NCI-H526 (cell line): ENCODE data around the gene FIP1L1.
"Not testable (repeated sequence)": the region's sequence is repeated elsewhere in the genome, so short reads cannot be mapped to it uniquely, and the experiment has no call there.

Experiments
- DNase-seq, 2 experiments: peaks; one replicate each; lab custom pipeline; 2025; lab: John Stamatoyannopoulos, UW

FIP1L1 gene

DNA sequence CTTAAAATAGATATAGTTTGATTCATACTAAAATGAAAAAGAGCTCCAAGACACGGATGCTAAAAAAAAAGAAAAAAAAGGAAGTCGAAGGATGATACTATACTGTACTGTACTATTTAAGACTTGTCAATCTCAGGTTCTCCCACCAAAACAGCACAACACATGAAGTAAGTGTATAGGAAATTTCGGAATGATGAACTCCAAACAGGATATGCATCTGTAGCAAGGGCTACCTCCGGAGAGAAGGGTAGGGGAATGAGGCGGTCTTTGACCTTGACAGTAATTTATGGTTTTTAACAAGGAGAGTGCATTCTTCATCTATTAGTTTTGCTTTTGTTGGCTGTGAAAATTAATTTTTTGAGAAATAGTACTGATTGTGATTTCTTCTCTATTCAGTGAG, 541 bp upstream of the FIP1L1 start:
- no peak for DNase-seq

DNA sequence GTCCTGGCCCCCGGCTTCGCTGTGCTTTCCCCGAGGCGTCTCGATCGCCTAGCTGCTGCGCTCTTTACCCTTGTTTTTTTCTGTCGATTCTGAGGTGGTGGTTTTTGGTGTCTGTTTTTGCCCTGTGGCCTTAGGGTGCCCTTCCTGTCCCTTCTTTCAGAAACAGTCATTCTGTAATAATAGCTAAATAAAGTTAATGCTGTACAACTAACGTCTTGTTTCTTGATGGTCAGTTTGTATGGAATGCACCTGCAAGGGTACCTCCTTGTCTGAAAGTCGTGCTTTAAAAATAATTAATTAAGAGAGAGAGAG, 686 bp downstream of the FIP1L1 start:
- DNase-seq = no peak

DNA sequence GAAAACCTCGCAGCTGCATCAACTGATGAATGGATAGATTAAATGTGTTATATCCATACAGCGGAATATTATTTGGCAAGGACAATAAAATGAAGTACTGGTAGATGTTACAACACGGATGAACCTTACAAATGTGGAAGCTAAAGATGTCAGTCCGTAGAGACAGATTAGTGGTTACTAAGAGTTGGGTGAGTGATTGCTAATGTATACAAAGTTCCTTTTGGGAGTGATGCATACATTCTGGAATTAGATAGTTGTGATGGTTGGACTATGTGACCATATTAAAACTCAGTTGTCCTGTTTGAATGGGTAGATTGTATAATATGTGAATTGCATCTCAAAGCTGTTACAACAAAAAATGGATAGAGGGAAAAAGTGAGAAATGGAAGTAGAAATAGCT, 2.8 kb downstream of the FIP1L1 start:
- DNase-seq = no peak

DNA sequence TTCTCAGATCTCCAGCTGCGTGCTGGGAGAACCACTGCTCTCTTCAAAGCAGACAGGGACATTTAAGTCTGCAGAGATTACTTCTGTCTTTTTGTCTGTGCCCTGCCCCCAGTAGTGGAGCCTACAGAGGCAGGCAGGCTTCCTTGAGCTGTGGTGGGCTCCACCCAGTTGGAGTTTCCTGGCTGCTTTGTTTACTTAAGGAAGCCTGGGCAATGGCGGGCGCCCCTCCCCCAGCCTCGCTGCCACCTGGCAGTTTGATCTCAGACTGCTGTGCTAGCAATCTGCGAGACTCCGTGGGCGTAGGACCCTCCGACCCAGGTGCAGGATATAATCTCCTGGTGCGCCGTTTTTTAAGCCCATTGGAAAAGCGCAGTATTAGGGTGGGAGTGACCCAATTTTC, 32.0 kb downstream of the FIP1L1 start:
- not testable (repeated sequence) for DNase-seq

DNA sequence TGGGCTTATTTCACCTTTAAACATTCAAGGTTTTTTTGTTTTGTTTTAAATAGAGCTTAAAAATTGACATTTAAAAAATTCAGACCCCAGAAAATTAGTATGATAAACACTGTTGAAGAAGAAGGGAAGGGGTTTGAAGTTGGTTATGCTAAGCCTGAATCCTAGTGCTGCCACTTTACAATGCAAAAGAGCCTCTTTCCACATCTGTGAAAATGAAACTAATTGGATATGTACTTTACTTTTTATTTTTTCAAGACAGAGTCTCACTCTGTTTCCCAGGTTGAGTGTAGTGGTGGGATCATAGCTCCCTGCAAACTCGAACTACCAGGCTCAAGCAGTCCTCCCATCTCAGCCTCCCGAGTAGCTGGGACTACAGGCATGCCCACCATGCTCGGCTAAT, 41.8 kb downstream of the FIP1L1 start:
- no peak for DNase-seq

DNA sequence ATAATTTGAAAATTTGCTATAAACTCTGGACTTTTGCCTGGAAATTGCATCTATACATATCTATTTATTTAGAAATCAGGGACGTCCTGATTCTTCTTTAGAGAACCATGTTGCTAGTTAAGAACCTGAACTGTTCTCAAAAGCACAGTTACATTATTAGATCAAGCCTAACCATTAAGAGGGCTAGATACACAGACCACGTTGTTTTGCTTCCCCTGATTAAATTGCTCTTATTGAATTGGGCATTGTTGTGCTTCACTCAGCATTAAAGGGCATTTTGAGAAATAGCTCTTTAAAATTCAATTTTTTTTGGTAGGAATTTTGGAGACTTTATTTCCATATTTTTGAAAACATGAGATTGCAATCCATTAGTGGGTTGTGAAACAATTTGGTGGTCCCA, 44.4 kb downstream of the FIP1L1 start:
- DNase-seq = no peak

DNA sequence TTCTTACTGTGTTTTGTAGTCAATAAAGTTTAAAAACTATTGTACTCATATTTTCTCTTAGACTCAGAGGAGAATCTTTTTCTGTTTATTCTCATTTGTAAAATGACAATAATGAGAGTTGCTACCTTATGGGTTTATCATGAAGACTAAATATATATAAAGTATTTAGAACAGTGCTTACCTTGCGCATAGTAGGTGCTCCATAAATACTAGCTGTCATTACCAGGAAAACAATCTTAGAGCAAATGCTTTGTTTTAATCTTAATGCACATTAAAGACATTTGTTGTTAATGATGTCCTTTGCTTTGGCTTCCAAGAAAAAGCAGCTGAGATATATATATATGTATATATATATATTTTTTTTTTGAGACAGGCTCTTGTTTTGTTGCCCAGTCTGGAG, 44.9 kb downstream of the FIP1L1 start:
- DNase-seq = no peak

DNA sequence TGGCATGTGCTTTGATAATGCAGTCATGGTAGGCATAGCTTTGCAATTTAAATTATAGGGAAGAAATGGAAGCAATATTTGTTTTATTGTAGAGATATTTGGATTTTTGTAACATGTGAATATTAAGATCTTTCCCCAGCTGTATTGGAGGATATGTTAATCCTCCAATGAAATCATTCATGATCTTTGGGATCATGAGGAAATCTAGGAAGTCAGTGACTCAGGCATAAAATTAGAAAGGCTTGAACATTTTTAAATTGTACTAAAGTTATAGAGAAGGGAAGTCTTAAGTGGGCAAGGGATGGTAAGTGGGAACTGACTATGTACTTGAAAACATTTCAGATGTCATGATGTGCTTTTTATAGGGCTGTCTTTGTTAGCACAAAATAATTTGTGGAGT, 46.8 kb downstream of the FIP1L1 start:
- DNase-seq = no peak

DNA sequence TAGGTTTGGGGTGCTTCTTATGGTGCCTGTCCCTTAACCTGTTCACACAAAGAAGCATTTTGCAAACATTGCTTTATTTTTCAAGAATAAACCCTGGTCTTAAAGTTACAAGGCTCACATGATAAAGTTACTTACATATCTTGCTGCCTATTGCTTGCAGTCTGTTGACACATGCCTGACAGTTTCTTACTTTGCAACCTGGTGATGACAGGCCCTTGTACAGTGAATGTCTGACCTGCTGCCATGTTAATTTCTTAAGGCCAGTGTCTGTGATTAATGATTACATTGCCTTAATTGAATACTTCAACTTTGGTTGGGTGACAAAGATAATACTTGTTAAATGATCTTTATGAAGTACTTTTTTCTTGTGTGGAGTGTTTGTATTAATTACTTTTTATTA, 49.9 kb downstream of the FIP1L1 start:
- DNase-seq = no peak

DNA sequence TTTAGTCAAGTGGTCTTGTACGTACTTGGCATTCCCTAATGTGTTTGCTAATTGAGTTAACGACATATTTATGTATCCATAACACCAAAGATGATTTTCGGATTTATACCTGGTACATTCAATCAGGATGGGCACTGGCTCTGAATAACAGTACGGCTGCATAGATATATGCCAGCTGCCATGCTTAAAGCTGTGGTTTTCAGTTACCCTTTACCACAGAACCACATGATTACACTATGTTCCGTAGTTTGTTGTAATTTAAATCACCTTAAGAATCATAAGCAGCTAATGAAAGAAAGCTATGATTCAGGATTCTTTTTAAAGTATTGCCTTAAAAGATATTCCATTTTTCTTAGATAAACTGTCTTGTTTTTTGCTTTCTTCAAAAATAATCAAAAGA, 53.6 kb downstream of the FIP1L1 start:
- no peak for DNase-seq

DNA sequence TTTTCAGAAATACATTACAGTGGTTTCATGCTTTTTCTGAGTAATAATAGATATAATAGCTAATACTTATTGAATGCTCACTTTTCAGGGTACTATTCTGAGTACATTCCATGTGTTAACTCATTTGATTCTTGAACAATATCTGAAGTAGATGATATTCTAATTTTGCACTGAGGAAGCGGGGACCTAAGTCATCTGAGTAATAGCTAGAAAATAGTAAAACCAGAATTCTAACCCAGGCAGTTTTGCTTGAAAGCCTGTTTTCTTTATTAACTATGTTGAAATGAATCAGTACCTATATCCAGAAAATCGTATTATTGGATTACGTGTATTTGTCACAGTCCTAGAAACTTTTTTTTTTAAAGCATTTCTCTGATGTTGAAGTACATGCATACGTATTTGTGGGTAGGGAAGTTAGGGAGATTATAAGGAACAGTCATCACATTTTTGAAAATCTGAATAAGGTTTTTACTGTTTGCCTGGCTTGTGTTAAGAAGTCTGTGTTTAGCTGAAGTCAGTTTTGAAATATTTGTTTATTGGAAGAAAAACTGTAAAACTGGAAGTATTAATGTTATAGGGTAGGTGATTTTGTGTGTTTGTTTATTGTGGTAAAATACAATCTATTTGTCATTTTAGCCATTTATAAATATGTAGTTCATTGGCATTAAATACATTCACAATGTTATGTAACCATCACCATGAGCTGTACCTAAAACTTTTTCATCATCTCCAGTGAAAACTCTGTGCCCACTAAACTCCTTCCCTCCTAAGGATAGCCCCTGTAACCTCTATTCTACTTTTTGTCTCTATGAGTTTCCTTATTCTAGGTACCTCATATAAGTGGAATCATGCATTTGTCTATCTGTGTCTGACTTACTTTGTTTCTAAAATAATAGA, 55.3 kb downstream of the FIP1L1 start:
- DNase-seq = no peak

DNA sequence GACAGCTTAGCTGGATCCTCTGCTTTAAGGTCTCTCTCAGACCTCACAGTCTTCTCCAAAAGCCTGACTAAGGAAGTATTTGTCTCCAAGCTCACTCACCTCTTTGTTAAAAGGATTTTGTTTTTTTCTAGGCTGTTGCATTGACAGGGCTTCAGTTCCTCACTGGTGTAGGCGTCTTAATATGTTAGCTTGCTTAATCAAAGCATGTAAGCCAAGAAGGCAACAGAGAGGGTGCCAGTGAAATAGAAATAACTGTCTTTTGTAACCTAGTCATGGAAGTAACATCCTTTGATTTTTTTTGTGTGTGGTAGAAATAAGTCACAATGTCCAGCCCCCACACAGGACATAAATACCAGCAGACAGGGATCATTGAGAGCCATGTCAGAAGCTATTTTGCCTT, 58.8 kb downstream of the FIP1L1 start:
- no peak for DNase-seq

DNA sequence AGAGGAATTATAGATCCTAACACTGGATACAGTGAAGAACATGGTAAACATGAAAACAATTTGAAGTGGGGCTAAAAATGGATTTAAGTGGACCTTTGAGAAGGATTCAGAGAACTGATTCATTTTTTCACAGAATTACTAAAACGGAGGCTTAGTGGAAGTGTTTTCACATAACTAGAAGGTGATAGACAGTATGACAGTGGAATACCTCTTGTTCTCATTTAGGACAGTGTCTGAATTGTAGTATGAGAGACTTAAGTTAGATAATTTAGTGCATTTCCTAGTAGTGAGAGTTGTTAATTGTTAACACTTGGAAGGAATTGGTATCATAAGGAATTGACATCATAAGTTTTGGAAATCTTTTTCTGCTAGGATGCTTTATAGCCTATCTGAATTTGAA, 64.1 kb downstream of the FIP1L1 start:
- DNase-seq = no peak

DNA sequence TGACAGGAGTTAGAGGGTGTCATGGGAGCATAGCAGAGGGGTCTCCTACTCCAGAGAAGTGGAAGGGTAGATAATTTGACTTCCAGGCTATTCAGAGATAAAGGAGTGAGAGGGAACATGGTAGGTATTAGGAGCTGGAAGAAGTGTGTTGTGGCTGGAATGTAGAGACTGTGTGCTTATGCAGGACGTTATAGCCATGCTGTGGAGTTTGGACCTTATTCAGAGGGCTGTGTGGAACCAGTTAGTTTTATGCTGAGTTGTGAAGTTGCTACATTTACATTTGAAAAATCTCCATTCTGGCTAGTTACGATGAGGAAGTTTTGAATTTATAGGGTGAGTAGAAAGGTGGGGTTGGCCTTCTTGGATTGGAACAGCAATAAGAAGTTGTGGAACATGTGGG, 67.5 kb downstream of the FIP1L1 start:
- DNase-seq = no peak

DNA sequence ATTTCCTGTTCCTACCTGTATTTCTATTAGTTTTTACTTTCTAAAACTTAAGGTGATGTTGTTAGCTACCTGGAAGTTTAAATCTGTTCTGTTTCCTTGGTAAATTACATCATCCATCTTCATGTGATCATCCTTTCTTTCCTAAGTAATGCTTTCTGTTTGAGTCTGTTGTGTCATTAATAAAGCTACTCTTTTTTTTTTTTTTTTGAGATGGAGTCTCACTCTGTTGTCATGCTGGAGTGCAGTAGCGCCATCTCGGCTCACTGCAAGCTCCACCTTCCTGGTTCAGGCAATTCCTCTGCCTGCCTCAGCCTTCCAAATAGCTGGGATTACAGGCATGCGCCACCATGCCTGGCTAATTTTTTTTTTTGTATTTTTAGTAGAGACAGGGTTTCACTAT, 73.3 kb downstream of the FIP1L1 start:
- DNase-seq = no peak

DNA sequence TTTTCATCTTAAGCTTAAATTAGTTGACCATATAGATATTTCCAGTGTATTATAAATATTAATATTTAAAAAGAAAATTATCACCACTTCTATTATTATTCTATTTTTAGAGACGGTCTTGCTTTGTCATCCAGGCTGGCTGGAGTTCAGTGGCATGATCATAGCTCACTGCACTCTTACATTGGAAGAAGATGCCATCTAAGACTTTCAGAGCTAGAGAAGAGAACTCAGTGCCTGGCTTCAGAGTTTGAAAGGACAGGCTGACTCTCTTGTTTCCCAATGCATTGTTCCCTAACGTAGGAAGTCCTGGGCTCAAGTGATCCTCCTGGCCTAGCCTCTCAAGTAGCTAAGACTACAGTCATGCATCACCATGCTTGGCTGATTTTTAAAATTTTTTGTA, 75.9 kb downstream of the FIP1L1 start:
- DNase-seq = no peak

DNA sequence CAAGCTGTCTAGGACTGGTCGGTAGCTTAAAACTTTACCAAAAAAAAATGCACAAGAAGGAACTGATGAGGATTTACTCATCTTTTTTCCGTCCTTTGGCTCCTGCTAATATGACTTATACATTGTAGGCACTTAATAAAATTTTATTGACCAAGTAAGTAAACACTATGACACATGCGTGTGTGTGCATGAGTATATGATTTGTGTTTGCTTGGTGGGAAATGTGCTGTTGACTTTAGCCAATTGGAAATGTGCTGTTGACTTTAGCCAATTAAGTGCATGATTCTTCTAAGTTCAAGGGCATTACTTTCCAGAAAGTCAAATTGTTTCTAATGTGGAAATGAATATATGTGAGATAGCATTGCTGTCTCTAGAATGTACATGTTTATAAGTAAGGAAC, 78.3 kb downstream of the FIP1L1 start:
- DNase-seq = no peak

DNA sequence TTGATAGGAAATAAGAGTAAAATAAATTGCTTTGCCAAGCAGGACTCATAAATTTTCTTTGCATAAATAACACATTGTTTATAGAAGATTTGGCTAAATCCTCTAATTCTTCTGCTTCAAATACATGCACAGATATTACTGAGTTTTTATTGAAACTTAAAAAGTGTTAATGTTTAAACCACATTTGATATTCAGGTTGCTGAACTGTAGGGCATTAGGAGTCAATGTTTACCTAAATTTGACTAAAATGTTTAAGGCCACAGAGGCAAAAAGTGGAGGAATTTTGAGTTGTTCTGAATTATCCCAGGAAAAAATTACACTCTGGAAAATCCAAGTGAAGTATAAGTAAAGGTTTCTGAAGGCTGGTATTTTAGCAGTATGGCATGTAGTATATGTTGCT, 78.7 kb downstream of the FIP1L1 start:
- DNase-seq = no peak

DNA sequence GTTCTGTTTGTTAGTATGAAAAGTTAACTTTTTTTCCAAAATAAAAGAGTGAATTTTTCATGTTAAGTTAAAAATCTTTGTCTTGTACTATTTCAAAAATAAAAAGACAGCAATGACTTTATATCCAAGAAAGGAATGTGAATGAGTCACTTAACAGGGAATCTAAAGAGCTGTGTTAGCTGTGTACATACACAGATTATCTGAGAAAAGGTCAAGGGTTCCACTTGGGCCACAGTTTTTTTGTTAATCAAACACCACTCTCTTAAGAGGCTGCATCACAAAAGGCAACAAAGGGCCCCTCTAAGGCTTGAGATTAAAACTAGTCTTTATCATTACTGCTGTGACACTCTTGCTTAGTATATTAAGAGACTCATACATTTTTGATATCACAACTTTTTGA, 82.1 kb downstream of the FIP1L1 start:
- no peak for DNase-seq

DNA sequence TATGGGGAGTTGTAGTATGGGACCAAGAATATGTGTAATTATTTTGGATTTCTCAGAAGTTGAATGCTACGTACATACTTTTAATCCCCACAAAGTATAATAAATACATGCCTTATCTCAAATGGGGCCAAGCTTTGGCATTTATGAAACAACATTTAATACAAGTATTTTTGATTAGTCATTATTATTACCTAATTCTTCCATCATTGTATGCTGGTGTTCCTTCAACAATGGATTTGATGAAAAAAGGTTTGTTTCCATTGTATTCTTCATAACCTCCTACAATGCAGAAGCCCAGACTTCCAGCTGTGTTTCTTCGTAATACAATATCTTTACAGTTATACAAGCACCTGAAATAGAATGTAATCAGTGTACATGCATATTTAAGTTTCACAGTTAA, 83.8 kb downstream of the FIP1L1 start:
- DNase-seq = no peak

DNA sequence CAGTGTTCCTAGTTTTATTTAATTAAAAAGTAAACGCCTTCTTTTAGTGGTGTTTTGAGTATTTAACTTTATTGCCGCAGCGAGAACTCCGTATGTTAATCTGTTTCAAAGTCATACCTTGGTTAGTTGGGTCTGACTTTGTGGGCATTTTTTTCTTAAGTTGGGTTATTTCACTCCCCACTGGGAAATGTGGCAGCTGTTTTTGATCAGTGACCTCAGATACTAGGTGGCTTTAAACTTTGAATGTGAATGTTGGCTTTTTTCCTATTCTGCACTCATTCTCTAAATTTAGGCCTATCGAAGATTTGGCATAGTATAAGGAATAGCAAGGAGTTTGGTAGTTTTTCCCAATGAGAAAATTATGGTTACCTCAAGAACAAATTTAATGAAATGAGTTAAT, 85.9 kb downstream of the FIP1L1 start:
- no peak for DNase-seq

DNA sequence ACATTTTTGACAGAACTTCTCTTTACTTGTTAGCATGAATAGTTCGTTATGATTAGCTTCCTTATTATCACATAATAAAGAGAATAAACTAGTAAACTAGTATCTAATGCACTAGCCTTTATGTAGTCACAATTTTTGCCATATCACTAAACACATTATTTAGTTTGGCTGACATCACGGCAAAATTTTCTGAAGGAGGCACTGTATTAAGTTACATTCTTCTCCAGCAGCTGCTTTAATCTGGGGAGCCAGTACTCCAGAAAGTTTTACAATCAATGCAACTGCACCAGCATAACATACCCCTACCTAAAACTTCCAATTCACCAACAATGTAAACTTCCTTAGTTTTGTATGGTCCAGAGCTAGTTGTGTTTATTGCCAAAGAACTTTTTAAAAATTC, 87.8 kb downstream of the FIP1L1 start:
- DNase-seq = no peak

DNA sequence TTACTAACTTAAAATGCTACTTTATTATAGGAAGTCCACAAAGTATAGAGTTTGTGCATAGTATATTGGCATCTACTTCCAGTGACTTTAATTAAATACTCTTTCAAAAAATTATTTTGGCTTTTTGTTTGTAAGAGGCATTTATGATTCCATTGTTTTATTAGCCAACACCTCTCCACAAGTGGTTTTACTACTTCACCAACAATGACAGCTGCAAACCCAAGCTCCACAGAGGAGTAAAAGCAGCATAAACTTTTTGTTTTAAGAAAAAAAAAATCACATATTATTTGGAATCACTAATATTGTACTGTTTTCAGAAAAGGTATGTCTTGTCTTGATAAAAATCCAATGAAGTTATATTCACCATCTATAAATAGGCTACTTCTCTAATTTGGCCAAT, 88.5 kb downstream of the FIP1L1 start:
- DNase-seq = no peak

DNA sequence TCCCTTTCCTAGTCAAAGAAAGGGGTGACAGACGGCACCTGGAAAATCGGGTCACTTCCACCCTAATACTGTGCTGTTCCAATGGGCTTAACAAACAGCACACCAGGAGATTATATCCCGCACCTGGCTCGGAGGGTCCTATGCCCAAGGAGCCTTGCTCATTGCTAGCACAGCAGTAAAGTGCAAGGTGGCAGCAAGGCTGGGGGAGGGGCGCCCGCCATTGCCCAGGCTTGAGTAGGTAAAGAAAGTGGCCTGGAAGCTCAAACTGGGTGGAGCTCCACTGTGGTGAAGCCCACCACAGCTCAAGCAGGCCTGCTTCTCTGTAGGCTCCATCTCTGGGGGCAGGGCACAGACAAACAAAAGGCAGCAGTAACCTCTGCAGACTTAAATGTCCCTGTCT, 89.1 kb downstream of the FIP1L1 start:
- not testable (repeated sequence) for DNase-seq
